H9 (cell line): Measurements from ENCODE around the gene PNO1. TPM values are rescaled to one million over a fixed set of nuclear protein-coding genes. Genes with fewer than 3 reads are reported as not detected.

Experiments
- DNase-seq: peaks from one replicate; pipeline ENCODE4 v3.0.0-alpha.2; 2017
- H2AFZ ChIP-seq: one replicate; pipeline ENCODE4 v1.6.1; 2013; ENCODE audit warnings: mild to moderate bottlenecking, low read length, control low read depth, moderate library complexity
- H2AK5ac ChIP-seq: 2 replicates; pipeline ENCODE4 v1.6.1; 2013; ENCODE audit warnings: low read length, control low read depth, mixed read lengths; ENCODE audit not compliant: insufficient read length
- H2BK120ac ChIP-seq: one replicate; pipeline ENCODE4 v1.6.1; 2013; ENCODE audit warnings: low read depth, mild to moderate bottlenecking, low read length, control low read depth, inconsistent platforms; ENCODE audit not compliant: poor library complexity, severe bottlenecking
- H2BK12ac ChIP-seq: 2 replicates; pipeline ENCODE4 v1.6.1; 2013; ENCODE audit warnings: low read length, control low read depth, mixed read lengths, low read depth; ENCODE audit not compliant: insufficient read length
- H2BK15ac ChIP-seq: 2 replicates; pipeline ENCODE4 v1.6.1; 2013; ENCODE audit warnings: low read depth, low read length, control low read depth
- H2BK20ac ChIP-seq: one replicate; pipeline ENCODE4 v1.6.1; 2013; ENCODE audit warnings: low read depth, mild to moderate bottlenecking, low read length, control low read depth, inconsistent platforms; ENCODE audit not compliant: poor library complexity, severe bottlenecking
- H2BK5ac ChIP-seq: 2 replicates; pipeline ENCODE4 v1.6.1; 2013; ENCODE audit warnings: low read length, control low read depth, mixed read lengths; ENCODE audit not compliant: insufficient read length
- H3K14ac ChIP-seq: 2 replicates; pipeline ENCODE4 v1.6.1; 2013; ENCODE audit warnings: low read length, control low read depth; ENCODE audit not compliant: insufficient read depth
- H3K18ac ChIP-seq: 2 replicates; pipeline ENCODE4 v1.6.1; 2013; ENCODE audit warnings: low read depth, mild to moderate bottlenecking, mixed read lengths, low read length, control low read depth; ENCODE audit not compliant: insufficient read length
- H3K23ac ChIP-seq: 2 replicates; pipeline ENCODE4 v1.6.1; 2013; ENCODE audit warnings: low read length, control low read depth, mixed read lengths, low read depth; ENCODE audit not compliant: insufficient read length
- H3K23me2 ChIP-seq: 2 replicates; pipeline ENCODE4 v1.6.1; 2013; ENCODE audit warnings: low read depth, mild to moderate bottlenecking, mixed read lengths, low read length, control low read depth; ENCODE audit not compliant: insufficient read length, poor library complexity, severe bottlenecking
- H3K27ac ChIP-seq: 2 replicates; pipeline ENCODE4 v1.5.1; 2013; ENCODE audit warnings: low read length, control low read depth, mixed read lengths, low read depth; ENCODE audit not compliant: insufficient read length
- H3K27me3 ChIP-seq: 2 replicates; pipeline ENCODE4 v1.6.1; 2013; ENCODE audit warnings: low read length, control low read depth, inconsistent platforms; ENCODE audit not compliant: insufficient read depth
- H3K4ac ChIP-seq: 2 replicates; pipeline ENCODE4 v1.6.1; 2013; ENCODE audit warnings: low read depth, mild to moderate bottlenecking, control low read depth, inconsistent platforms, low read length, moderate library complexity
- H3K4me1 ChIP-seq: 2 replicates; pipeline ENCODE4 v1.6.1; 2013; ENCODE audit warnings: low read length, control low read depth, inconsistent platforms; ENCODE audit not compliant: insufficient read depth
- H3K4me2 ChIP-seq: 2 replicates; pipeline ENCODE4 v1.6.1; 2013; ENCODE audit warnings: low read length, control low read depth, mixed read lengths; ENCODE audit not compliant: insufficient read length, insufficient read depth
- H3K56ac ChIP-seq: 2 replicates; pipeline ENCODE4 v1.6.1; 2013; ENCODE audit warnings: low read depth, mild to moderate bottlenecking, mixed read lengths, low read length, control low read depth; ENCODE audit not compliant: insufficient read length
- H3K79me1 ChIP-seq: 2 replicates; pipeline ENCODE4 v1.6.1; 2013; ENCODE audit warnings: low read depth, mild to moderate bottlenecking, moderate library complexity, low read length, control low read depth, inconsistent platforms; ENCODE audit not compliant: insufficient read depth, poor library complexity, severe bottlenecking
- H3K79me2 ChIP-seq: 2 replicates; pipeline ENCODE4 v1.6.1; 2013; ENCODE audit warnings: low read length, control low read depth, inconsistent platforms; ENCODE audit not compliant: insufficient read depth
- H3K9ac ChIP-seq: 2 replicates; pipeline ENCODE4 v1.6.1; 2013; ENCODE audit warnings: low read length, control low read depth, mixed read lengths; ENCODE audit not compliant: insufficient read length; ENCODE audit errors: extremely low read depth
- H3K9me3 ChIP-seq: one replicate; pipeline ENCODE4 v1.6.1; 2013; ENCODE audit warnings: low read depth, low read length, inconsistent platforms; ENCODE audit not compliant: control insufficient read depth
- H3T11ph ChIP-seq: one replicate; pipeline ENCODE4 v1.6.1; 2013; ENCODE audit warnings: mild to moderate bottlenecking, low read length, control low read depth, inconsistent platforms
- H4K20me1 ChIP-seq: one replicate; pipeline ENCODE4 v1.6.1; 2013; ENCODE audit not compliant: control insufficient read depth, insufficient read length, insufficient read depth
- H4K5ac ChIP-seq: 2 replicates; pipeline ENCODE4 v1.6.1; 2013; ENCODE audit warnings: low read depth, mild to moderate bottlenecking, mixed read lengths, low read length, control low read depth; ENCODE audit not compliant: insufficient read length
- H4K8ac ChIP-seq: replicated peaks from 2 replicates; pipeline ENCODE4 v1.6.1; 2013; ENCODE audit warnings: low read length, control low read depth, mixed read lengths, low read depth; ENCODE audit not compliant: insufficient read length
- H4K91ac ChIP-seq: 2 replicates; pipeline ENCODE4 v1.6.1; 2013; ENCODE audit warnings: low read depth, mild to moderate bottlenecking, moderate library complexity, mixed read lengths, low read length, control low read depth; ENCODE audit not compliant: insufficient read length
- H3K27ac Mint-ChIP-seq, 3 experiments: 2 replicates in 2 of 3; 3 replicates in 1 of 3; pipeline ENCODE4 v1.8.0; 2020 to 2021; ENCODE audit warnings: mixed read lengths in 3 of 3, mild to moderate bottlenecking in 1 of 3, moderate library complexity in 1 of 3
- H3K27me3 Mint-ChIP-seq: 2 replicates; pipeline ENCODE4 v1.8.0; 2021; ENCODE audit warnings: low read depth, mild to moderate bottlenecking, moderate library complexity, mixed read lengths
- H3K36me3 Mint-ChIP-seq, 3 experiments: 2 replicates in 2 of 3; 3 replicates in 1 of 3; pipeline ENCODE4 v1.8.0; 2020 to 2021; ENCODE audit warnings: low read depth in 3 of 3, mixed read lengths in 3 of 3; ENCODE audit not compliant: insufficient read depth in 1 of 3
- H3K4me1 Mint-ChIP-seq, 2 experiments: 2 replicates each; pipeline ENCODE4 v1.8.0; 2020; ENCODE audit warnings: mixed read lengths in 2 of 2
- H3K4me3 Mint-ChIP-seq, 2 experiments: 2 replicates in 1 of 2; 3 replicates in 1 of 2; pipeline ENCODE4 v1.8.0; 2020 to 2021; ENCODE audit warnings: mild to moderate bottlenecking in 2 of 2, mixed read lengths in 2 of 2, moderate library complexity in 1 of 2
- H3K9me3 Mint-ChIP-seq, 2 experiments: 2 replicates in 1 of 2; 3 replicates in 1 of 2; pipeline ENCODE4 v1.8.0; 2020; ENCODE audit warnings: mild to moderate bottlenecking in 2 of 2, mixed read lengths in 2 of 2, moderate library complexity in 1 of 2
- WGBS: extraction: QIAGEN DNeasy Blood & Tissue Kit; methylation state at CpG from one replicate; pipeline ENCODE4 v1.1.7; 2013; ENCODE audit warnings: missing lambda C conversion rate, low lambda C conversion rate, mixed read lengths; ENCODE audit not compliant: insufficient read length; ENCODE audit errors: extremely low coverage; 5-methylcytosine and 5-hydroxymethylcytosine counted together
- total RNA-seq: library from RNA; stranded (reverse); gene quantifications from 2 replicates; pipeline ENCODE4 v1.2.1, GENCODE V29; 2021
- TF ChIP-seq, protein P1 (sequence below): fragments of 200-600 bp; sonication (generic); conservative IDR thresholded peaks from 3 replicates; pipeline ENCODE4 v1.8.0; 2021; ENCODE audit warnings: antibody characterized with exemption, mild to moderate bottlenecking

PNO1 gene
- total RNA-seq, 1 experiment from 2014 or later: 46.5 TPM

- Histone ChIP-seq H3K4ac (no peak overlapping the region), H3T11ph (no peak overlapping the region), H3K18ac (no peak overlapping the region), H2AFZ (no peak overlapping the region), H3K79me2 (no peaks in the 10 kb centered on the region), H3K56ac (no peak overlapping the region), H3K9ac (no peak overlapping the region), H4K20me1 (no peaks in the 10 kb centered on the region), H3K79me1 (no peaks in the 10 kb centered on the region), H3K4me1 (no peaks in the 10 kb centered on the region), H2BK15ac (no peak overlapping the region), H3K9me3 (no peaks in the 10 kb centered on the region), H2BK20ac (no peak overlapping the region), H4K5ac (no peak overlapping the region), H3K27me3 (no peaks in the 10 kb centered on the region), H2BK120ac (no peak overlapping the region), H3K14ac (no peak overlapping the region), H2AK5ac (no peak overlapping the region), H3K27ac (no peak overlapping the region), H4K91ac (no peak overlapping the region), H2BK5ac (no peak overlapping the region), H3K4me2 (no peak overlapping the region), H2BK12ac (no peak overlapping the region), H3K23me2 (no peaks in the 10 kb centered on the region), H4K8ac (no peak overlapping the region), H3K23ac (no peak overlapping the region)
- Mint-ChIP-seq H3K36me3 (peaks cover 0 to 4% (median 0%) of the 10 kb centered on the region in 3 experiments; a peak in 1 of 7 replicates), H3K4me1 (no peaks in the 10 kb centered on the region), H3K4me3 (no peak overlapping the region), H3K27me3 (peaks cover 2% of the 10 kb centered on the region; the same call in 1 of the 2 replicates), H3K9me3 (peaks cover 4 to 7% of the 10 kb centered on the region in 2 experiments; a peak in 2 of 5 replicates), H3K27ac (no peak overlapping the region)
- DNase-seq: no peak
- WGBS: no CpG with 5 or more reads among the region's 3 CpGs
- TF ChIP-seq, protein P1, sequence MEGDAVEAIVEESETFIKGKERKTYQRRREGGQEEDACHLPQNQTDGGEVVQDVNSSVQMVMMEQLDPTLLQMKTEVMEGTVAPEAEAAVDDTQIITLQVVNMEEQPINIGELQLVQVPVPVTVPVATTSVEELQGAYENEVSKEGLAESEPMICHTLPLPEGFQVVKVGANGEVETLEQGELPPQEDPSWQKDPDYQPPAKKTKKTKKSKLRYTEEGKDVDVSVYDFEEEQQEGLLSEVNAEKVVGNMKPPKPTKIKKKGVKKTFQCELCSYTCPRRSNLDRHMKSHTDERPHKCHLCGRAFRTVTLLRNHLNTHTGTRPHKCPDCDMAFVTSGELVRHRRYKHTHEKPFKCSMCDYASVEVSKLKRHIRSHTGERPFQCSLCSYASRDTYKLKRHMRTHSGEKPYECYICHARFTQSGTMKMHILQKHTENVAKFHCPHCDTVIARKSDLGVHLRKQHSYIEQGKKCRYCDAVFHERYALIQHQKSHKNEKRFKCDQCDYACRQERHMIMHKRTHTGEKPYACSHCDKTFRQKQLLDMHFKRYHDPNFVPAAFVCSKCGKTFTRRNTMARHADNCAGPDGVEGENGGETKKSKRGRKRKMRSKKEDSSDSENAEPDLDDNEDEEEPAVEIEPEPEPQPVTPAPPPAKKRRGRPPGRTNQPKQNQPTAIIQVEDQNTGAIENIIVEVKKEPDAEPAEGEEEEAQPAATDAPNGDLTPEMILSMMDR: no peak
Observed at GRCh38 chr2:68110102-68110501, 47.6 kb upstream of the PNO1 start.
